ENCODE measurements around the gene KPRP. TPM values are rescaled to one million over a fixed set of nuclear protein-coding genes. Genes with fewer than 3 reads are reported as not detected.

KPRP gene
- total and polyA plus RNA-seq, 8 donors, result 0.30 TPM; not detected in 7

DNA sequence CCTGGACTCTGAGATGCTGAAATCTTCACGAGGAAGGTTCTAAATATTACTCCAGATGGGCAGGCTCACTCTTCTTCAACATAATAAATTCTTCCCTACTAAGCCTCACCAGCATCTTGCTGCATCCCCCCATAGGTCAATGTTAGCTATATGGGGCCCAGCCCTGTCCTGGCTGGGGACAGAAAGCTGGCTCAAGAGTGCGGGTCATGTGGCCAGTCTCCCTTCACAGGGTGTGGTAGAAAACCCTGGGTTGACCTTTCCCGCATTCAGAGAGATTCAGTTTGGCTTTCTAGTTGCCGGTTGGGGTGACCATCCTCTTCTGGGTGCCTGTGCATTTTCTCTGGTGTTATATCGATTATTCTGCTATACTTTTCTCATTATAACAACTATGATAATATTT is 19.8 kb upstream of the KPRP start:
- TF ChIP-seq POLR2A (IDR thresholded peaks at IDR 0.05), result no peak
- TF ChIP-seq EP300 (IDR thresholded peaks at IDR 0.05), result no peak
- TF ChIP-seq POLR2AphosphoS5 (IDR thresholded peaks at IDR 0.05), result no peak
- TF ChIP-seq, protein P1, sequence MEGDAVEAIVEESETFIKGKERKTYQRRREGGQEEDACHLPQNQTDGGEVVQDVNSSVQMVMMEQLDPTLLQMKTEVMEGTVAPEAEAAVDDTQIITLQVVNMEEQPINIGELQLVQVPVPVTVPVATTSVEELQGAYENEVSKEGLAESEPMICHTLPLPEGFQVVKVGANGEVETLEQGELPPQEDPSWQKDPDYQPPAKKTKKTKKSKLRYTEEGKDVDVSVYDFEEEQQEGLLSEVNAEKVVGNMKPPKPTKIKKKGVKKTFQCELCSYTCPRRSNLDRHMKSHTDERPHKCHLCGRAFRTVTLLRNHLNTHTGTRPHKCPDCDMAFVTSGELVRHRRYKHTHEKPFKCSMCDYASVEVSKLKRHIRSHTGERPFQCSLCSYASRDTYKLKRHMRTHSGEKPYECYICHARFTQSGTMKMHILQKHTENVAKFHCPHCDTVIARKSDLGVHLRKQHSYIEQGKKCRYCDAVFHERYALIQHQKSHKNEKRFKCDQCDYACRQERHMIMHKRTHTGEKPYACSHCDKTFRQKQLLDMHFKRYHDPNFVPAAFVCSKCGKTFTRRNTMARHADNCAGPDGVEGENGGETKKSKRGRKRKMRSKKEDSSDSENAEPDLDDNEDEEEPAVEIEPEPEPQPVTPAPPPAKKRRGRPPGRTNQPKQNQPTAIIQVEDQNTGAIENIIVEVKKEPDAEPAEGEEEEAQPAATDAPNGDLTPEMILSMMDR (IDR thresholded peaks at IDR 0.05), result no peak
- no peaks in the 10 kb centered on the region for H3K9me3 ChIP-seq
- 69 to 84% (median 73%) methylated on average over 5 of the region's 5 CpGs for WGBS, 5 donors
- H3K27ac ChIP-seq, result no peak overlapping the region
- no peaks in the 10 kb centered on the region for H3K4me1 ChIP-seq
- H3K36me3 ChIP-seq, result no peaks in the 10 kb centered on the region
- H3K4me3 ChIP-seq, result no peak overlapping the region
- DNase-seq, result no peak
- intact Hi-C loops (cut with DNase I; ENCODE audit: low total_unique reads), result no loop called here
- peaks cover 0 to 7% (median 0%) of the 10 kb centered on the region in 3 donors for H3K27me3 ChIP-seq

DNA sequence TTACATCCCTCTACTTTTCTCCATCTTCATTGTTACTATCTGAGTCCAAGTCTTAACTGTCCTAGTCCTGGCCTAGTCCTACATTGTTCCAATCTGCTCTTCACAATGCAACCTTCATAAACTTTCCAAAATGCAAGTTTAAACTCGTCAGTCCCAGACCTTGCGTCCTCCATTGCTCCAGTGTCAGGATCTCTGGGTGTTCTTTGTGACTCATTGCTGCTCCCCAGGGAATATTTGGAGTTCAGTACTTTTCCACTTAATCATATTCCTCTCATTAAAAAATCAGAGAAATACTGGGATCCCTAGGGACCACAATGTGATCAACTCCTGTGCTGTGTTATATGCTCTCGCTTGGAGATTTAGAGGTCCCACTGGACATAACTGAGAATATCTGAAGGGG is 18.0 kb upstream of the KPRP start:
- Histone ChIP-seq H3K9me3 (no peaks in the 10 kb centered on the region), H3K4me1 (no peaks in the 10 kb centered on the region), H3K27me3 (peaks cover 0 to 12% (median 0%) of the 10 kb centered on the region in 3 donors), H3K27ac (no peak overlapping the region), H3K4me3 (no peak overlapping the region), H3K36me3 (no peaks in the 10 kb centered on the region)
- intact Hi-C loops (cut with DNase I; ENCODE audit: low total_unique reads), result no loop called here
- 77 to 85% (median 83%) methylated on average over 3 of the region's 3 CpGs for WGBS, 5 donors
- no peak for DNase-seq
- TF ChIP-seq POLR2A (IDR thresholded peaks at IDR 0.05) (no peak), EP300 (IDR thresholded peaks at IDR 0.05) (no peak), POLR2AphosphoS5 (IDR thresholded peaks at IDR 0.05) (no peak)
- TF ChIP-seq, protein P1 (IDR thresholded peaks at IDR 0.05), result no peak

DNA sequence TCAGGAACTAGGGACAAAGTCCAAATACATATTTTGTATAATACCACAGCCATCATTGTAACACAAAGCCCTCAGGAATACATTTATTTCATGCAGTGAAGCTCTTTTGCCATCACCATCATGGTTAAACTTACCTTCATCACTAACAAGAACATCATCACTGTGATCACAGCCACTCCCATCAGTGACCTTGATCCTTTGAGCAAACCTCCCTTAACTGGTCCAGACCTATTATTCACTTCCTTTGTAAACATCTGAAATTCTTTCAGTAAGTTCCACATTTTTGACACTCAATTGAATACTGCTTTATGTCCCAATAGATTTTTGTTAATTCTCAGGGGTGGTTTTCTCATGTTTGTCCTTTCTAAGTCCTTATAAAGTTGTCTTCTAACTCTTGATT is 16.2 kb upstream of the KPRP start:
- intact Hi-C loops (cut with DNase I; ENCODE audit: low total_unique reads), result no loop called here
- no peak for DNase-seq
- TF ChIP-seq EP300 (IDR thresholded peaks at IDR 0.05) (no peak), POLR2A (IDR thresholded peaks at IDR 0.05) (no peak), POLR2AphosphoS5 (IDR thresholded peaks at IDR 0.05) (no peak)
- TF ChIP-seq, protein P1 (IDR thresholded peaks at IDR 0.05), result no peak
- no peaks in the 10 kb centered on the region for H3K9me3 ChIP-seq
- H3K27ac ChIP-seq, result no peak overlapping the region
- peaks cover 0 to 12% (median 0%) of the 10 kb centered on the region in 3 donors for H3K27me3 ChIP-seq
- no peak overlapping the region for H3K4me3 ChIP-seq
- no peaks in the 10 kb centered on the region for H3K4me1 ChIP-seq
- no peaks in the 10 kb centered on the region for H3K36me3 ChIP-seq

DNA sequence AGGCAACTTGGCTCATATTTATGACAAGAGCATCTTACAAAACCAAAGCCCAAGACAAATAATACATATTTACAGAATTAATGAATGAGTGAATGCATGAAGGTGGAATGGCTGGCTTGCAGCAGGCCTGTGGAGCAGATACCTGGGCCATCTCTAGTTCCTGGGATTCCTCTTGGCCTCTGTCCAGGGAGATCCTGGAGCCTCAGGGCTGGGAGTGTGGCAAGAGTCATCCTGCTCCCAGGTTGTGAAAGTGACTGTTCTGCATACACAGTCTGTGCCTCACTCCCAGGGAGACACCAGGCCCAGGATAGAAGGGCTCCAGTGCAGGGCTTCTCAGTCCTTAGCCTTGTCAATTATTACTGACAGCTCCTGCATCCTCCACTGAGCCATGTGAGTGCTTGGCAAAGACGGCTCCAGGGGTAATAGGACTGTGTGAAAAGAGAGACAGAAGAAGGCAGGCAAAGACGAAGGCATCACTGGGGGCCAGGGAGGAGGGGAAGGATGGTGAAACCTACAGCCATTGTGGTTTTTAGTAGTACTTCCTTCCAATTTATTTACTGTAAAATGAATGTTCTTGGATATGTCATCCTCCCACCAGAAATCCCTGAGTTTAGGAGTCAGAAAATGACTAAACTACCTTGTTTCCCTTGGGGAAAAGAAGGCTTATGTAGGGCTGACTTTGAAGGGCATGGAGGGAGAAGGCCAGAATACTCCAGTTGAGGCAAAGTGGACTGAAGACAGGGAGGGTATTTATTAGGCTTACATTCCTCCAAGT is 14.3 kb upstream of the KPRP start:
- Histone ChIP-seq H3K36me3 (no peaks in the 10 kb centered on the region), H3K9me3 (no peaks in the 10 kb centered on the region), H3K4me1 (no peaks in the 10 kb centered on the region), H3K27me3 (peaks cover 0 to 5% (median 0%) of the 10 kb centered on the region in 3 donors), H3K27ac (no peak overlapping the region), H3K4me3 (no peak overlapping the region)
- no peak for DNase-seq
- WGBS, 5 donors, result 67 to 76% (median 69%) methylated on average over 2 of the region's 2 CpGs
- TF ChIP-seq EP300 (IDR thresholded peaks at IDR 0.05) (no peak), POLR2A (IDR thresholded peaks at IDR 0.05) (no peak), POLR2AphosphoS5 (IDR thresholded peaks at IDR 0.05) (no peak)
- TF ChIP-seq, protein P1 (IDR thresholded peaks at IDR 0.05), result no peak
- intact Hi-C loops (cut with DNase I; ENCODE audit: low total_unique reads), result no loop called here

Data from stomach (tissue), 9 donors.